NCI-H510A (cell line): ENCODE results near the gene MEX3C.

Experiments used
- DNase-seq: peaks from one replicate; lab custom pipeline; 2025; lab: John Stamatoyannopoulos, UW

MEX3C gene

DNA sequence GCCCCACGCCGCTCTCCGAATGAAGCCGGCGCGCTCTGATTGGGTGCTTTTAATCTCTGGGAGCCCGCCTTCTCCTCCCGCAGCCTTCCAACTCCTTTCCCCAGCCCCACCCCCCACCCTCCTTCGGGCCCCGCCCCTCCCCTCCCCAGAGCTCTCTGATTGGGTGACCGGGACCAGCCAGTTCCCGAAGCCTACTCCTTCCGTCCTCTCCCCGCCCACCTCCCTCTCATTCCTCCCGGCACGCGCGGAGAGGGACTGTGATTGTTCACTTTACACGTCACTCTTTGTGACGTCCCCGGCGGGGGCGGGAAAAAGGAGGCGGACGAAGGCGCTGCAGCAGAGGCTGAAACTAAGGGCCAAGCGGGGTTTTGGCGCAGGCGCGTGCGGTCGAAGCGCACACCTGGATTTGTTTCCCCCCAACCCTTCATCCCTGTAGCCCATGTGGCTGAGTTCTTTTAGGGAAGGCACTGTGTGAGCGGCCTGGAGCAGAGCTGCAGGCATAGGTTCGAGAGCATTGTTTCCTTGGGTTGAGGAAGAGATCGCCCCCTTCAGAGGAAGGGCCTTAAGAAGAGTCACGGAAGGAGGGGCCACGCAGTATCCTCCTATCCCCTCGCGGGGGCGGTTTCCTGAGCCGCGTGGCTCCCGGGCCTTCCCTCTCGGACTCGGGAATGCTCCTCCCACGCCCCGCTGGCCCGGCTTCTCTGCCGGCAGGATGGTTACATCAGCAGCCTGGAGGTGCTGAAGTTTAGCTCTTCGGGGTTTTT lies at the start of gene MEX3C:
Gene MEX3C (minus strand): TSS at position 21 of the 764 bp plus-strand sequence. CDS start 361 bp downstream, outside the sequence.
- peak; percentile 93 for DNase-seq

GRCh38 chr18:51241226-51241625 lies 43.7 kb upstream of the MEX3C start:
- DNase-seq: no peak

DNA sequence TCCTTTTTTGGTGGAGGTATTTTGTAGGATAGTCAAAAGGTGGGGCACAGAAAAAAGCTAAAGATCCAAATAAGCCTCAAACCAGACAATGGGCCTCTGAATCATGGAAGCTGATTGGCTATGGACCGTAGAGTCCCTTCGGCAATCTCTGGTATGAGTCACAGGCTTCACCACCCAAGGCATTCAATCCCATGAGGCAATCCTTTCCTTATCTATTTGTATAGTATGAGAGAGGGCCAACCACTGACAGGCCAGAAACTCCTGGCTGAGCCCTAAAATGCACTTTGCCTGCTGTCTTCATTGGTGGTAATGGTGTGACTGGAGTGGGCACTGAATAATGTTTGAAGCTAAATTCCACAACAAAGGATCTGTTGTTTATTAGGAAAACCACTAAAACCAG lies 38.7 kb upstream of the MEX3C start:
- no peak for DNase-seq

- DNase-seq: no peak
Measured at GRCh38 chr18:51235009-51235789, 37.7 kb upstream of the MEX3C start.

DNA sequence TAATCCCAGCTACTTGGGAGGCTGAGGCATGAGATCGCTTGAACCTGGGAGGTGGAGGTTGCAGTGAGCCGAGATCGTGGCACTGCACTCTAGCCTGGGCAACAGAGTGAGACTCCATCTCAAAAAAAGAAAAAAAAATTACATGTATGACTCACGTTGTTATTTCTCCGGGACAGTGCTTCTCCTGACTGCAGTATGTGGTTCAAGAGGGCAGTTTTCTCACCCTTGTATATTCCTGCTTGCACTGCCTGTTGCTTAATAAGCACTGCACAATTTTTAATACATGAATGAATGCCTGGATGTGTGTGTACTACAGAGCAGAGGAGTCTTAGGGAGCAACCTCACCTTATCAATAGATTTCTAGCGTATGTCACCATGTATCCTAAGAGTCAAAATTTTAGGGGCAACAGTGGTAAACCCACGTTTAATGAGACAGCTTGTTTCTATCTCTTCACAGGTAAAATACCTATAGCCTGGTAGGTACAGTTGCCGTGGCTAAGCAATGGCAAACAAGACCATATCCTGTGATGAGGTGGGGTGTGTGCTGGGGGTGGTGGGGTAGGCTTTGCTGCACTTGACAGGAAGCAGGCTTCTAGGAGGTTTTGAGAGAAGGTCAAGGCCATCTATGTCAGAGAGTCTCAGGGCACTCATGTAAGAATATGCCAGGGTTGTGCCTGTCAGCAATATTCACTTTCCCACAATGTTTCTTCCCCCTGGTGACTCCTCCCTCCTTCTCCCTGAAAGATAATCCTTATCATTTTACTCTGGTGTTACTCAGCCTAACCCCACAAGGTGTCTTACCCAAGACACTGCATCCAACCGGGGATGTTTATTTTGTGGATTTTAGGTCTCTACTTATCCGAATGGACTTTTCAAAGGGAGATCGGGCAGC lies 36.9 kb upstream of the MEX3C start:
- no peak for DNase-seq

- DNase-seq: no peak
Measured at GRCh38 chr18:51229328-51229727, 31.8 kb upstream of the MEX3C start.

DNA sequence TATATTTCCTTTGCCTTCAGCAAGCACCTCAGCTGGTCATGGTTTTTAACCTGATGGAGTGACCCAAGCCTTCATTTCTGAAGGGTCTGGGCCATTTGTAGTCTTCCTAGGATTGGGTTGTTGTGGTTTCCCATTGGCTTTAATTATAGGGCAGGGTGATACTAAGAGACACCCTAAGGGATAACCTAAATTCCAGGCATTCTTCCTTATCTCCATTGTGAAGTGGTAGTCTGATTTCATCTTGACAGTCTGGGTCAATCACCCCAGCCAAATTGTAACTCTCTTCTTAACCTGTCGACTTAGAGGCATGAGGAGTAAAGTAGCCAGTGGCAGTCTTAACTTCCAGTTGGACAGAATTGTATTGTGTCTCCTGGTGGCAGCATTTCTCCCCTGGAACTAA lies 30.2 kb upstream of the MEX3C start:
- no peak for DNase-seq

GRCh38 chr18:51226587-51227350 lies 29.3 kb upstream of the MEX3C start:
- no peak for DNase-seq

GRCh38 chr18:51226068-51226467 lies 28.6 kb upstream of the MEX3C start:
- DNase-seq: no peak

DNA sequence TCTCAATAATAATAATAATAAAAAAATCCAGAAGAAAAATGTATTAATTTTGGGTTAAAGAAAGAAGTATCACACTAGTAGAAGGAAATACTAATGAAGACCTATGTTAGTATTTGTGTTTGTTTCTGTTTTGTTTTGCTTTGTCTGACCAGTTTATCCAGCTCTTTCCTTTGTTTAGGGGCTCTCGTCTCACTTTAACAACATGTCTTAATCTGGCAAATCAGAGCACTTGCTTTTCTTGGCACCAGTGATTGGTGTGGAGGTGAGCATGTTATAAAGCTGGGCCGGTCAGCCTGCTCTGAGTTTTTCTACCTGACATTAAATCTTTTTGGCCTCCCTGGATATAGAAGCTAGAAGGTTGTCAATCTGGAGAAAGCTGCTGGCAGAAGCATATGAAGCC lies 15.1 kb upstream of the MEX3C start:
- DNase-seq: no peak

GRCh38 chr18:51211552-51211951 lies 14.1 kb upstream of the MEX3C start:
- no peak for DNase-seq

GRCh38 chr18:51196811-51197660 lies 445 bp downstream of the MEX3C start:
- DNase-seq: peak; percentile 35

DNA sequence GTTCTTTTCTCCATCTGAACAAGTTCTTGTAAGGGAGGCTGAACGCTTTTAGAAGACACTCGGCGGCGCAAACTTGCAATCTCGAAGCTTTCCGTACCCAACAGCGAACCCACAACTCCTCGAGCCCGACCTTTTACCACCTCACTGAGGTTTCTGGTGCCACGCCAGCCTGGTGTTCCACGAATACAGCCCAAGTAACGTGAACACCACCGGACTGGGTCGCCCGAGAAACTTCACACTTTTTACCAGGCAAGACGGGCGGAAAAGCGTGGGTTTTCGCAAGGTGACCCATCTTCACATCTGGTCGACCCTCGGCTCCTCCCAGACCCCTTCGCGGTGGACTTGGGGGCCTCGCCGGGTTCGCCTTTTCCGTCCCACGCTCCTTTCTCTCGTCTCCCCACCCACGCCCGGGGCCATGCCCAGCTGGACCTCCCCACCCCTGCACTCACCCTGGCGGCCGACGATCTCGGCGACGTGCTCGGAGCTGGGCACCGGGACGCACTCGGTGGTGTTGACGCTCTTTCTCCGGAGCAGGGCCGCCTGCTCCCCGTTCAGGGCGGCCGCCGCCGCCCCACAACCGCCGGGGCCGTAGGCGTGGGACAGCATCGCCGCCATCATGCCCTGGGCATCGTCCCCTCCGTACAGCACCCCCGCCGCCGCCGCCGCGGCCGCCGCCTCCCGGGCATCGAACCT lies 1.2 kb downstream of the MEX3C start:
- DNase-seq: no peak

GRCh38 chr18:51195451-51196117 lies 1.9 kb downstream of the MEX3C start:
- DNase-seq: peak; percentile 12

DNA sequence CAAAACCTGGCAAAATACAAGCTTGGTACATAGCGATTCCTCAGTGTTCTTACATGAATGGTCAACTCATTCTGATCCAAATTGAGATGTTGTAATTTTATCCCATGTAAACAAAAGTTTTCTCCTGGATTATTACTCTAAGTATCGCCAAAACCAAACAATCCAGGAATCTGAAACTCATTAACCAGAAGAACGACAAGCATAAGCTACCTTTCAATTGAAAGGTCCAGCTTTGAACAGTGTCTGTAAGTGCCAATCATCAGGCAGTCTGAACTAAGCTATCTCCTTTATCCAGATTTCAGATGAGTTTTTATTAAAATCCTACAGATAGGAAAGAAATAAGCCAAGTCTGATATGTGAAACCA lies 2.4 kb downstream of the MEX3C start:
- no peak for DNase-seq

DNA sequence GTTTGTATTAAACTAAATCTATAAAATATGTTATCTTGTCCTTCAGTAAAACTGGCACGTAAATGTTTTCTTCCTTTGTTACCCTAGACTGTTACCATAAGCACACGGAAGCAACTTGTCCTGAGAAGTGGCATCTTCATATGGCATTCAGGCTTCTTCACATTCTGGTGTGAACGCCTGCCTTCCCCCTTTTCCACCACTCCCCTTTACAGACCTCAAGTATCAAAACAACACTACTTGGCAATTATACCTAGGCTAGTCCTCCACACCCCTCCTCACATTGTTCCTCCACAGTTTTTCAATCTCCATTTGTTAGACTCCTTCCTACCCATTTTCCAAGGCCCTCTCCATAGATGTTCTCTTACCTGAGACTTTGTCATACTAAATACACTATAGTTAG lies 2.9 kb downstream of the MEX3C start:
- no peak for DNase-seq

DNA sequence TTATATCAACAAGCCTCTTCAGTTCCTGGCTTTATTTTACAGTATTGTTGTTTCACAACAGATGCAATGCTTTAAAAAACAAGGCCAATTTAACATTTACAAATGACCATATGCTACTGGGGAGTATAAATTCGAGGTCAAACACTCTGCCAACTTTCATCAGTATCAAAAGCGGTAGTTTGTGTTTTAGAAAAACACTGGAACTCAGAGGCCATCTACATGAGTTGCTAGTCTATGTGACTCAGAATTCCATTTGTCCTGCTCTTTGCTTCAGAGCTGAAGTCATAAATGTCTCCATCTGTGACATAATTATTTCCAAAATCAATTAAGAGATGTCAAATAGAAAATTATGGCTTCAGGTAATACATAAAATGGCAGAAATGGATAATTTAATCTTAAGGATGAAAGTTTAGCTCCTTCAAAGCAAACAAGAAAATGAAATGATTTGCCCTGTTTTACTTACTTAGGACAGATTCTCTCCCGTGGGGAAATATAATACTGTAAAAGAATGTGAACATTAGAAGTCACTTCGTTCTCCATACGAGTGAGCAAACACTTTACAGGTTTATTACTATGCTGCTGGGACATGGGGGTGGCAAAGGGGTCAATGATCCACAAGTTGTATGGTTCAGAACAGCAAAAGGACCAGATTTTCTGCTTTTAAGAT lies 3.7 kb downstream of the MEX3C start:
- no peak for DNase-seq

GRCh38 chr18:51192696-51193095 lies 4.8 kb downstream of the MEX3C start:
- no peak for DNase-seq

DNA sequence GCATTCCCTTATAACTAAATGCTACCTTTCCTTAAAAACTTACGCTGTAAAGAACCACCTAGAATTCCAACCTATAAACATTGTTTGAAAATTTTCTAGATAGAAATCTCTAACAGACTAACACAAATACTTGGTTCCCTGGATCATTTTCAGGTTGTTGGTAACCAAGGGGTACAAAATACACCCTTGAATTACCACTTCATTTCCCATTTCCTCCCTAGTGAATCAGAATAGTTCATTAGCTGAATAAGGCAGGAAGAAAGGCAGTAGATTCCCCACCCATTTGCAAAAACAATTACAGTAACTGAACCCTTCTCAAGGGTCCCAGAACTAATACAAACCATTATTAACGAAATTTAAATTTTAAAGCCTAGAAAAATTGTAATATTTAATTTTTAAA lies 5.5 kb downstream of the MEX3C start:
- DNase-seq: no peak
